A549 treated with CORT108297 at 1 μM for 4 hours (cell line): Measurements from ENCODE around the gene GPATCH2. TPM values are rescaled to one million over a fixed set of nuclear protein-coding genes. Genes with fewer than 3 reads are reported as not detected.

Experiments used
- total RNA-seq: library from RNA; stranded (reverse); fragments of 200-300 nt; extraction: Qiagen RNA extraction; gene quantifications from 5 replicates; pipeline ENCODE4 v1.2.3, GENCODE V29; 2022

The GPATCH2 gene
- total RNA-seq: 7.3 to 9.9 TPM (median 8.4 TPM) in 5 replicates

DNA sequence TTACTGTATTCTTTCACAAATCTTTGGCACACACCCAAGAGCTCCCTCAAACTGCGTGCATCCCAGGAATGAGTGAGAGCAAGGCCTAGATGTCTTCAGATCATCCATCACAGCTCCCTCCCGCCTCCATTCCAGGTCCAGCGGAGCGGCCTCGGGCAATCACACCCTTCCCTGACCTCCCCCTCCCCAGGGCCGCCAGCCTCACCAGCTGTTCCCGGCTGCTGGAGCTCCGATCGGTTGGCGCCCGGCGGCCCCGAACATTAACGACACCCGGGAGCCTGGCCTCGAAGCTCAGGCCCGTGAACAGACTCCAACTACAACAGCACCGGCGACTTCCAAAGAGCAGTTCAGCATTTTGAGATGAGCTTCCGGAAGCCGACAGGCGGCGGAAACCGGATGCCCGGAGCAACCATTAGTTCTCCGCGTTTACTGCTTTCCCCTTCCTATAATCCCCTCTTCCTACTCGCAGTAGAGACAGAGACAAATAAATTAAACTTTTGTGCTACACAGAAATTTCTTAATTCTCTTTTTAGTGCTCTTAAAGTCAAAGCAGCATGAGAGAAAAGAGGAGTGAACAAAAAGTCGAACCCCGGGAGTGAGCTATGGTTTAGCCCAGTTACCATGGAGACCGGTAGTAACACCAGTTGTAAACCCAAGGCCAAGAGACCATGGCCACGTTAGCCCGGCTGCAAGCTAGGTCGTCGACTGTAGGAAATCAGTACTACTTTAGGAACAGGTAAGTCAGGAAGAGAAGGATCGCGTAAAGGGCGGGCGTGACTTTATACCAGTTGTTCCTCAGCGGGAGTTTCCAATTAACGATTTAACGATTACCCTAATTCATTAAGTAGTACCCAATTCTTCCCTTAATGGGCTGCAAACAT lies at the start of gene GPATCH2, which contains the start of gene SPATA17:
Gene GPATCH2 (minus strand): TSS at position 380 of the 881 bp plus-strand sequence. CDS start 119 bp downstream, at position 261.
Gene SPATA17 (plus strand): TSS at position 634 of the 881 bp plus-strand sequence. CDS start 35 bp downstream, at position 669.

Other genes starting within 250 kb of the GPATCH2 start
- gene SPATA17, start 254 bp upstream of the GPATCH2 start, total RNA-seq: 2.0 to 2.8 TPM (median 2.7 TPM) in 5 replicates